ENCODE data around the gene MPRIP.

MPRIP gene

GRCh38 chr17:17200311-17200710, 158.1 kb downstream of the MPRIP start:
- no peak for DNase-seq

- no peak for DNase-seq
These were observed 158.6 kb downstream of the MPRIP start for GRCh38 chr17:17200831-17201230.

- DNase-seq: no peak
These were observed 159.0 kb downstream of the MPRIP start for GRCh38 chr17:17201271-17201670.

- no peak for DNase-seq
These were observed 159.7 kb downstream of the MPRIP start for GRCh38 chr17:17201907-17202306.

GRCh38 chr17:17203173-17203730, 161.0 kb downstream of the MPRIP start:
- no peak for DNase-seq

- no peak for DNase-seq
These were observed 161.9 kb downstream of the MPRIP start for GRCh38 chr17:17204041-17204591.

GRCh38 chr17:17204635-17205231, 162.5 kb downstream of the MPRIP start:
- DNase-seq: no peak

- peak; percentile 42 for DNase-seq
These were observed 163.3 kb downstream of the MPRIP start for GRCh38 chr17:17205368-17206123.

- peak; percentile 84 for DNase-seq
These were observed 164.1 kb downstream of the MPRIP start, which contains the start of gene PLD6 for GRCh38 chr17:17206124-17206912. TSS of gene PLD6 (minus strand) at chr17:17206333. CDS start at chr17:17206286, 47 bp downstream.

GRCh38 chr17:17206913-17207335, 164.7 kb downstream of the MPRIP start:
- no peak for DNase-seq

GRCh38 chr17:17207998-17208397, 165.7 kb downstream of the MPRIP start:
- no peak for DNase-seq

GRCh38 chr17:17213775-17214174, 171.5 kb downstream of the MPRIP start:
- DNase-seq: no peak

- DNase-seq: no peak
These were observed 172.6 kb downstream of the MPRIP start for GRCh38 chr17:17214646-17215436.

- no peak for DNase-seq
These were observed 173.3 kb downstream of the MPRIP start for GRCh38 chr17:17215575-17215974.

GRCh38 chr17:17216236-17216635, 174.0 kb downstream of the MPRIP start:
- no peak for DNase-seq

- no peak for DNase-seq
These were observed 174.5 kb downstream of the MPRIP start for GRCh38 chr17:17216776-17217175.

- DNase-seq: no peak
These were observed 175.7 kb downstream of the MPRIP start for GRCh38 chr17:17217995-17218394.

- DNase-seq: no peak
These were observed 178.3 kb downstream of the MPRIP start for GRCh38 chr17:17220529-17220928.

- DNase-seq: no peak
These were observed 179.1 kb downstream of the MPRIP start for GRCh38 chr17:17221329-17221728.

- no peak for DNase-seq
These were observed 181.5 kb downstream of the MPRIP start for GRCh38 chr17:17223736-17224135.

GRCh38 chr17:17224137-17224536, 181.9 kb downstream of the MPRIP start:
- no peak for DNase-seq

GRCh38 chr17:17225901-17226300, 183.6 kb downstream of the MPRIP start:
- DNase-seq: no peak

Measured in CD4-positive, alpha-beta T cell treated with Interleukin-4 for 4 hours (primary cell).